Bronchial smooth muscle cell (primary cell): ENCODE measurements around the gene CACNA2D1. TPM values are rescaled to one million over a fixed set of nuclear protein-coding genes. Genes with fewer than 3 reads are reported as not detected.

Source experiments
- total RNA-seq: library from RNA; depleted of rRNA; stranded (reverse); fragments of >200 nt; gene quantifications from 2 replicates; pipeline ENCODE4 v1.2.1, GENCODE V29; 2014

Gene CACNA2D1
- total RNA-seq, result 29.1 and 33.3 TPM in 2 replicates

DNA sequence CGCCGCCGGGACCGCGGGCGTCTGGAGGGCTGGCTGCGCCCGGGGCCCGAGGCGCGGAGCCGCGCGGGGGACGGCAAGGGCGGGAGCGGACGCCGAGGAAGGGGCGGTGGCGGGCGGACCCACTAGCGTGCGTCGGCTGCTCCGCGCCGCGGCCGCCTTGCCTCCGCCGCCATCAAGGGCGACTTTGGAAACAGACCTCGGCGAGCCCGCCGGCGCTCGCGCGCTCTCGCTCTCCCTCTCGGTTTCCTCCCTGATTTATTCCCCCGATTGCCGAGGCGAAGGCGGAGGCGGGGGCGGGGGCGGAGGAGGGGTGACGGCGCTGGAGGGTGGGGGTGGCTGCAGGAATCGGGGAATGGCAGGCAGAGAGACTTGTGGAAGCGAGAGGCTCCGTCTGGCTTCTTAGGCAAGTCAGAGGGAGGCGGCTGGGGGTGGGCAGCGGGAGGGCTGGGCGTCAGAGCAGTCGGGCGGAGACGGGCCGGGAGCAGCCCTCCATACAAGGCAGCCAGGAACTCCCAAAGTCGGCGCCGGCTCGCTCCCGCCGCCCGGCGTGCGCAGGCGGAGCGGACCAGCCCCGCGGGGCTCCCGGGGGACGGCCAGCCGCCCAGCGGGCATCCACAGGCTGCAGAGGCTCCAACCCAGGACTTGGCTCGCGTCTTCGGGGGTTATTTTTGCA is at the start of gene CACNA2D1:
CACNA2D1 (minus strand) TSS at position 231 of the 673 bp plus-strand sequence.

